ENCODE measurements around the gene ADAMTS4. TPM values are rescaled to one million over a fixed set of nuclear protein-coding genes. Genes with fewer than 3 reads are reported as not detected.

The ADAMTS4 gene
- total RNA-seq, 5 donors from 2014 or later (not counting 1 experiment from before 2014, with no cell fraction given): 0.86 to 1.8 (median 1.4) TPM

GRCh38 chr1:161140755-161141400 lies 58.0 kb downstream of the ADAMTS4 start:
- H3K4me3 ChIP-seq (ENCODE audit: control insufficient read depth in 1 of 2, extremely low read depth in 1 of 2, low read length in 1 of 2): no peak overlapping the region
- H3K9me3 Mint-ChIP-seq: no peaks in the 10 kb centered on the region
- H3K27ac ChIP-seq (ENCODE audit: low read length): no peak overlapping the region
- no peaks in the 10 kb centered on the region for H3K27me3 ChIP-seq (replicated peaks in 1 of 2; ENCODE audit: control insufficient read depth in 2 of 2, extremely low read depth in 1 of 2, insufficient read depth in 2 of 2, low read length in 1 of 2)
- no peaks in the 10 kb centered on the region for H3K9me3 ChIP-seq
- DNase-seq: no peak
- H3K4me1 ChIP-seq (ENCODE audit: control insufficient read depth in 1 of 2, extremely low read depth in 1 of 2, insufficient read depth in 2 of 2, low read length in 2 of 2): peaks cover 0 to 5% of the 10 kb centered on the region in 2 experiments
- no peak overlapping the region for H3K27ac Mint-ChIP-seq
- 97% methylated on average over 19 of the region's 29 CpGs for WGBS (ENCODE audit: insufficient coverage)
- no peaks in the 10 kb centered on the region for H3K27me3 Mint-ChIP-seq
- no peak overlapping the region for H3K4me3 Mint-ChIP-seq
- H3K36me3 ChIP-seq (ENCODE audit: control insufficient read depth in 2 of 2, extremely low read depth in 1 of 2, insufficient read depth in 1 of 2, low read length in 1 of 2): no peaks in the 10 kb centered on the region
- ChIA-PET CTCF (interaction anchor here (0.5 to 1.5 kb wide), 7 partner anchors 13 to 363 kb away, joined by 3 to 4 read pairs (median 4); no protein-coding TSS in a partner anchor), POLR2A (interaction anchor here in 1 of 2 donors (0.6 kb wide), 1 partner anchor 12 kb away, joined by 5 read pairs; no protein-coding TSS in a partner anchor)
- no peaks in the 10 kb centered on the region for H3K36me3 Mint-ChIP-seq
- ATAC-seq (replicated peaks in 1 of 4): no peak
- H3K4me1 Mint-ChIP-seq: peaks cover 0 to 6% (median 4%) of the 10 kb centered on the region in 3 donors

GRCh38 chr1:161139766-161140165 lies 59.1 kb downstream of the ADAMTS4 start:
- peaks cover 4% of the 10 kb centered on the region for H3K36me3 Mint-ChIP-seq
- ChIA-PET CTCF (interaction anchor here in 1 of 2 donors (1.0 to 1.5 kb wide), 3 partner anchors 59 to 142 kb away, joined by 3 to 4 read pairs (median 4); partner anchors contain the start of gene ADAMTS4), POLR2A (no interaction called here)
- H3K4me1 ChIP-seq (ENCODE audit: control insufficient read depth in 1 of 2, extremely low read depth in 1 of 2, insufficient read depth in 2 of 2, low read length in 2 of 2): peaks cover 0 to 5% of the 10 kb centered on the region in 2 experiments
- no peaks in the 10 kb centered on the region for H3K36me3 ChIP-seq (ENCODE audit: control insufficient read depth in 2 of 2, extremely low read depth in 1 of 2, insufficient read depth in 1 of 2, low read length in 1 of 2)
- H3K27ac Mint-ChIP-seq: no peak overlapping the region
- ATAC-seq (replicated peaks in 1 of 4) (peak in 1 of 4 experiments; percentile 40), DNase-seq (peak in 18 of 35 experiments; percentile 22 to 69 (median 36))
- no CpG with 5 or more reads among the region's 1 CpG for WGBS (ENCODE audit: insufficient coverage)
- H3K9me3 ChIP-seq: no peaks in the 10 kb centered on the region
- H3K27me3 Mint-ChIP-seq: no peaks in the 10 kb centered on the region
- H3K4me1 Mint-ChIP-seq: peaks cover 0 to 10% (median 9%) of the 10 kb centered on the region in 3 donors
- no peaks in the 10 kb centered on the region for H3K27me3 ChIP-seq (replicated peaks in 1 of 2; ENCODE audit: control insufficient read depth in 2 of 2, extremely low read depth in 1 of 2, insufficient read depth in 2 of 2, low read length in 1 of 2)
- H3K4me3 Mint-ChIP-seq: no peak overlapping the region
- H3K27ac ChIP-seq (ENCODE audit: low read length): no peak overlapping the region
- H3K9me3 Mint-ChIP-seq: no peaks in the 10 kb centered on the region
- H3K4me3 ChIP-seq (ENCODE audit: control insufficient read depth in 1 of 2, extremely low read depth in 1 of 2, low read length in 1 of 2): no peak overlapping the region

DNA sequence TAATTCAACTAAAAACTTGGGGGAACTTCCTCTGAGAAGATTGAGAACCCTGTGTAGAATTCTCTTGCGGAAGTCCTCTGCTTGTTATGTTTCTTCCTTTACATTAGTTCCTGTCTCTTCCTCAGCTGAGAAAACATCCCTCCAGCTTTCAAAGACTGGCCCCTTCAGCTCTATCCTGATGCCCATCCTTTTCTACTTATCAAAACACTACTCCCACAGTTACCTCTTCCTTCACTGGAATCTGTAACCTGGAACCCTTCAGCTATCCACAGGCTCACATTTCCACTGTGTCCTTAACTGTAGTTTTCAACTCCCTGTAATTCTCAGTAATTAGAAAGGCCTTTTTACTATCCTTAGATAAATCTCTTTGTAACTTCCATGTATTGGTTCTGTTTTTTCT lies 60.4 kb downstream of the ADAMTS4 start:
- POLR2A ChIA-PET: no interaction called here
- H3K36me3 ChIP-seq (ENCODE audit: control insufficient read depth in 2 of 2, extremely low read depth in 1 of 2, insufficient read depth in 1 of 2, low read length in 1 of 2): no peaks in the 10 kb centered on the region
- CTCF ChIA-PET: interaction anchor here (0.5 to 1.5 kb wide), 5 partner anchors 11 to 86 kb away, joined by 3 to 12 read pairs (median 3); partner anchors contain the start of gene ADAMTS4 (in 1 of the 2)
- peaks cover 9 to 10% of the 10 kb centered on the region in 2 experiments for H3K4me1 ChIP-seq (ENCODE audit: control insufficient read depth in 1 of 2, extremely low read depth in 1 of 2, insufficient read depth in 2 of 2, low read length in 2 of 2)
- no peak overlapping the region for H3K4me3 ChIP-seq (ENCODE audit: control insufficient read depth in 1 of 2, extremely low read depth in 1 of 2, low read length in 1 of 2)
- Mint-ChIP-seq H3K4me1 (peaks cover 0 to 11% (median 10%) of the 10 kb centered on the region in 3 donors), H3K4me3 (no peak overlapping the region), H3K27ac (peak overlapping the region; percentile 62), H3K9me3 (no peaks in the 10 kb centered on the region), H3K36me3 (peaks cover 4% of the 10 kb centered on the region), H3K27me3 (no peaks in the 10 kb centered on the region)
- H3K27ac ChIP-seq (ENCODE audit: low read length): no peak overlapping the region
- WGBS (ENCODE audit: insufficient coverage): 100% methylated on average over 1 of the region's 1 CpG
- H3K27me3 ChIP-seq (replicated peaks in 1 of 2; ENCODE audit: control insufficient read depth in 2 of 2, extremely low read depth in 1 of 2, insufficient read depth in 2 of 2, low read length in 1 of 2): no peaks in the 10 kb centered on the region
- DNase-seq: no peak
- no peaks in the 10 kb centered on the region for H3K9me3 ChIP-seq
- ATAC-seq (replicated peaks in 1 of 4): no peak

- Histone ChIP-seq H3K9me3 (no peaks in the 10 kb centered on the region), H3K27me3 (replicated peaks in 1 of 2; ENCODE audit: control insufficient read depth in 2 of 2, extremely low read depth in 1 of 2, insufficient read depth in 2 of 2, low read length in 1 of 2) (no peaks in the 10 kb centered on the region), H3K4me3 (ENCODE audit: control insufficient read depth in 1 of 2, extremely low read depth in 1 of 2, low read length in 1 of 2) (no peak overlapping the region), H3K27ac (ENCODE audit: low read length) (no peak overlapping the region), H3K36me3 (ENCODE audit: control insufficient read depth in 2 of 2, extremely low read depth in 1 of 2, insufficient read depth in 1 of 2, low read length in 1 of 2) (no peaks in the 10 kb centered on the region), H3K4me1 (ENCODE audit: control insufficient read depth in 1 of 2, extremely low read depth in 1 of 2, insufficient read depth in 2 of 2, low read length in 2 of 2) (peaks cover 10 to 14% of the 10 kb centered on the region in 2 experiments)
- H3K27ac Mint-ChIP-seq: no peak overlapping the region
- ATAC-seq (replicated peaks in 1 of 4): no peak
- no peak overlapping the region for H3K4me3 Mint-ChIP-seq
- peaks cover 4% of the 10 kb centered on the region for H3K36me3 Mint-ChIP-seq
- 90% methylated on average over 2 of the region's 3 CpGs for WGBS (ENCODE audit: insufficient coverage)
- no peak for DNase-seq
- CTCF ChIA-PET: interaction anchor here in 1 of 2 donors (0.5 to 1.5 kb wide), 4 partner anchors 10 to 86 kb away, joined by 3 to 12 read pairs (median 4); no protein-coding TSS in a partner anchor
- no peaks in the 10 kb centered on the region for H3K9me3 Mint-ChIP-seq
- peaks cover 0 to 11% (median 10%) of the 10 kb centered on the region in 3 donors for H3K4me1 Mint-ChIP-seq
- no peaks in the 10 kb centered on the region for H3K27me3 Mint-ChIP-seq
- POLR2A ChIA-PET: no interaction called here
These were observed 61.0 kb downstream of the ADAMTS4 start for GRCh38 chr1:161137881-161138280.

Other genes with a start within 250 kb of the ADAMTS4 start
- gene ITLN2, start 244.2 kb downstream of the ADAMTS4 start, total RNA-seq: not detected
- gene F11R, start 177.9 kb downstream of the ADAMTS4 start, total RNA-seq: 10 to 100 TPM; 14.6 to 21.0 (median 18.7) TPM
- gene TSTD1, start 160.1 kb downstream of the ADAMTS4 start, total RNA-seq: 100 to 1,000 TPM in 2 of 5 donors, 10 to 100 TPM in 3; 39.9 to 130 (median 94.8) TPM
- gene USF1, start 153.1 kb downstream of the ADAMTS4 start, total RNA-seq: 10 to 100 TPM; 65.4 to 96.1 (median 92.2) TPM
- gene ARHGAP30, start 129.2 kb downstream of the ADAMTS4 start, total RNA-seq: 100 to 1,000 TPM; 193 to 299 (median 279) TPM
- gene NECTIN4, start 109.5 kb downstream of the ADAMTS4 start, total RNA-seq: under 1 TPM in 1 of 5 donors, not detected in 4; 0.06 TPM
- 1 to 10 TPM in 1 of 5 donors, under 1 TPM in 2, not detected in 2; 0.82 to 1.6 (median 0.86) TPM for gene KLHDC9, start 100.7 kb downstream of the ADAMTS4 start, total RNA-seq
- gene PFDN2, start 81.0 kb downstream of the ADAMTS4 start, total RNA-seq: 10 to 100 TPM; 32.4 to 48.3 (median 42.1) TPM
- gene NIT1, start 80.9 kb downstream of the ADAMTS4 start, total RNA-seq: 10 to 100 TPM; 23.4 to 44.7 (median 41.7) TPM
- gene DEDD, start 66.4 kb downstream of the ADAMTS4 start, total RNA-seq: 10 to 100 TPM; 34.3 to 43.6 (median 40.6) TPM
- gene UFC1, start 45.1 kb downstream of the ADAMTS4 start, total RNA-seq: 100 to 1,000 TPM in 2 of 5 donors, 10 to 100 TPM in 3; 82.9 to 109 (median 93.8) TPM
- 10 to 100 TPM; 37.4 to 69.0 (median 59.5) TPM for gene USP21, start 39.6 kb downstream of the ADAMTS4 start, total RNA-seq
- gene PPOX, start 32.6 kb downstream of the ADAMTS4 start, total RNA-seq: 10 to 100 TPM; 38.3 to 85.4 (median 69.2) TPM
- 10 to 100 TPM; 48.4 to 77.8 (median 69.3) TPM for gene B4GALT3, start 21.5 kb downstream of the ADAMTS4 start, total RNA-seq
- gene NDUFS2, start 3.3 kb upstream of the ADAMTS4 start, total RNA-seq: 10 to 100 TPM; 57.3 to 92.2 (median 88.2) TPM
- gene FCER1G, start 16.2 kb upstream of the ADAMTS4 start, total RNA-seq: 1 to 10 TPM; 2.5 to 5.2 (median 3.5) TPM
- gene APOA2, start 24.6 kb upstream of the ADAMTS4 start, total RNA-seq: 1 to 10 TPM in 3 of 5 donors, not detected in 2; 2.2 to 5.5 (median 3.7) TPM
- 10 to 100 TPM in 4 of 5 donors, 1 to 10 TPM in 1; 6.3 to 12.2 (median 11.0) TPM for gene TOMM40L, start 27.0 kb upstream of the ADAMTS4 start, total RNA-seq
- gene NR1I3, start 39.1 kb upstream of the ADAMTS4 start, total RNA-seq: not detected
- gene PCP4L1, start 59.7 kb upstream of the ADAMTS4 start, total RNA-seq: not detected
- gene MPZ, start 110.9 kb upstream of the ADAMTS4 start, total RNA-seq: 1 to 10 TPM; 3.4 to 7.9 (median 6.1) TPM
- 100 to 1,000 TPM in 3 of 5 donors, 10 to 100 TPM in 2; 86.4 to 106 (median 103) TPM for gene SDHC, start 115.3 kb upstream of the ADAMTS4 start, total RNA-seq
- not detected for gene CFAP126, start 168.8 kb upstream of the ADAMTS4 start, total RNA-seq